HepG2 (cell line): Measurements from ENCODE around the gene BAHD1. TPM values are rescaled to one million over a fixed set of nuclear protein-coding genes. Genes with fewer than 3 reads are reported as not detected.

ENCODE experiments used
- CBFB ChIP-seq: sonication (generic); formaldehyde crosslinking; IDR thresholded peaks from 2 replicates; pipeline ENCODE4 v1.4.0; 2020; ENCODE audit warnings: missing genetic modification reagents
- DNMT3B ChIP-seq: conservative IDR thresholded peaks from 2 replicates; pipeline ENCODE4 v1.6.1; 2016; ENCODE audit warnings: missing biosample characterization, control low read depth
- GFI1 ChIP-seq: sonication (generic); formaldehyde crosslinking; IDR thresholded peaks from 2 replicates; pipeline ENCODE4 v1.5.0; 2020; ENCODE audit warnings: missing genetic modification reagents, mild to moderate bottlenecking, borderline replicate concordance
- HNF1B ChIP-seq: sonication (generic); formaldehyde crosslinking; IDR thresholded peaks from 2 replicates; pipeline ENCODE4 v1.5.1; 2020; ENCODE audit warnings: mild to moderate bottlenecking, moderate library complexity, missing genetic modification reagents
- HNRNPUL1 ChIP-seq: fragments of 200-400 bp; formaldehyde crosslinking; IDR thresholded peaks from 2 replicates; pipeline ENCODE4 v1.6.1; 2017; ENCODE audit warnings: low read depth, mild to moderate bottlenecking, low read length, moderate library complexity
- IKZF1 ChIP-seq: fragments of 450-650 bp; IDR thresholded peaks from 2 replicates; pipeline ENCODE4 v1.7.1; 2016
- MEIS1 ChIP-seq: sonication (generic); formaldehyde crosslinking; IDR thresholded peaks from 2 replicates; pipeline ENCODE4 v1.9.0; 2021; ENCODE audit warnings: mild to moderate bottlenecking, missing genetic modification reagents, moderate library complexity, borderline replicate concordance
- MNT ChIP-seq: fragments of 450-650 bp; IDR thresholded peaks from 2 replicates; pipeline ENCODE4 v1.6.1; 2016
- MXI1 ChIP-seq: IDR thresholded peaks from 3 replicates; pipeline ENCODE4 v1.6.1; 2012; ENCODE audit warnings: low read depth, low read length, inconsistent platforms, borderline replicate concordance
- NCOA5 ChIP-seq: sonication (generic); formaldehyde crosslinking; IDR thresholded peaks from 2 replicates; pipeline ENCODE4 v1.4.0; 2020; ENCODE audit warnings: missing genetic modification reagents
- NFE2L1 ChIP-seq: sonication (generic); formaldehyde crosslinking; IDR thresholded peaks from 2 replicates; pipeline ENCODE4 v1.4.0; 2020; ENCODE audit warnings: missing genetic modification reagents, mild to moderate bottlenecking, borderline replicate concordance
- NONO ChIP-seq, 2 experiments: fragments of 450-650 bp in 1 of 2; sonication (generic) in 1 of 2; formaldehyde crosslinking in 1 of 2; IDR thresholded peaks in 1 of 2; conservative IDR thresholded peaks in 1 of 2; 2 replicates each; pipeline versions ENCODE4 v1.6.1 to v1.8.0; 2017 to 2022; ENCODE audit warnings: mild to moderate bottlenecking in 1 of 2, missing genetic modification reagents in 1 of 2, moderate library complexity in 1 of 2
- NR3C1 ChIP-seq: sonication (generic); formaldehyde crosslinking; IDR thresholded peaks from 2 replicates; pipeline ENCODE4 v1.4.0; 2020; ENCODE audit warnings: missing genetic modification reagents
- POGK ChIP-seq: sonication (generic); formaldehyde crosslinking; conservative IDR thresholded peaks from 2 replicates; pipeline ENCODE4 v1.8.0; 2022; ENCODE audit warnings: mild to moderate bottlenecking, moderate library complexity, missing genetic modification reagents
- POLR2G ChIP-seq: fragments of 200-400 bp; formaldehyde crosslinking; IDR thresholded peaks from 2 replicates; pipeline ENCODE4 v1.6.1; 2018; ENCODE audit warnings: mild to moderate bottlenecking, low read depth, low read length, moderate library complexity
- REL ChIP-seq: sonication (generic); formaldehyde crosslinking; conservative IDR thresholded peaks from 2 replicates; pipeline ENCODE4 v1.8.0; 2022; ENCODE audit warnings: mild to moderate bottlenecking, missing genetic modification reagents, moderate library complexity
- SMC3 ChIP-seq: IDR thresholded peaks from 2 replicates; pipeline ENCODE4 v1.6.1; 2011; ENCODE audit warnings: low read length, improper control_type of control experiment
- STAG1 ChIP-seq: sonication (generic); formaldehyde crosslinking; IDR thresholded peaks from 2 replicates; pipeline ENCODE4 v1.4.0; 2020; ENCODE audit warnings: missing genetic modification reagents
- ZFP36 ChIP-seq: fragments of 150-350 bp; IDR thresholded peaks from 2 replicates; pipeline ENCODE4 v1.6.1; 2018; ENCODE audit warnings: borderline replicate concordance, low read length, low read depth; ENCODE audit not compliant: partially characterized antibody
- ZNF354B ChIP-seq: sonication (generic); formaldehyde crosslinking; IDR thresholded peaks from 2 replicates; pipeline ENCODE4 v1.8.0; 2022; ENCODE audit warnings: mild to moderate bottlenecking, missing genetic modification reagents
- ZNF430 ChIP-seq: sonication (generic); formaldehyde crosslinking; IDR thresholded peaks from 2 replicates; pipeline ENCODE4 v1.9.0; 2021; ENCODE audit warnings: mild to moderate bottlenecking, missing genetic modification reagents
- ZNF496 ChIP-seq: sonication (generic); formaldehyde crosslinking; IDR thresholded peaks from 2 replicates; pipeline ENCODE4 v1.8.1; 2023; ENCODE audit warnings: mild to moderate bottlenecking, moderate library complexity, missing genetic modification reagents; ENCODE audit not compliant: insufficient replicate concordance
- ZNF557 ChIP-seq: sonication (generic); formaldehyde crosslinking; IDR thresholded peaks from 2 replicates; pipeline ENCODE4 v1.4.0; 2020; ENCODE audit warnings: missing genetic modification reagents
- ZNF570 ChIP-seq: sonication (generic); formaldehyde crosslinking; IDR thresholded peaks from 2 replicates; pipeline ENCODE4 v1.4.0; 2020; ENCODE audit warnings: mild to moderate bottlenecking, missing genetic modification reagents, borderline replicate concordance
- ZNF674 ChIP-seq: sonication (generic); formaldehyde crosslinking; IDR thresholded peaks from 2 replicates; pipeline ENCODE4 v1.5.0; 2020; ENCODE audit warnings: low read depth, mild to moderate bottlenecking, missing genetic modification reagents
- ZNF83 ChIP-seq: sonication (generic); formaldehyde crosslinking; IDR thresholded peaks from 2 replicates; pipeline ENCODE4 v1.4.0; 2020; ENCODE audit warnings: missing genetic modification reagents, mild to moderate bottlenecking, borderline replicate concordance
- ZSCAN31 ChIP-seq: sonication (generic); formaldehyde crosslinking; IDR thresholded peaks from 2 replicates; pipeline ENCODE4 v1.5.0; 2020; ENCODE audit warnings: low read depth, mild to moderate bottlenecking, missing genetic modification reagents
- polyA plus RNA-seq, 8 experiments: library from polyadenylated mRNA; depleted of rRNA in 3 of 8; stranded (reverse) in 7 of 8; unstranded in 1 of 8; fragments of >200 nt; fragmentation: Illumina TruSeq in 4 of 8; extraction: Trizol in 4 of 8; gene quantifications; 2 replicates each; pipeline versions ENCODE4 v1.2.1 to v1.2.3, GENCODE V29; 2011 to 2016; ENCODE audit warnings: low read depth in 4 of 8, missing spikeins in 1 of 8, mixed read lengths in 1 of 8; ENCODE audit not compliant: insufficient read depth in 1 of 8
- total RNA-seq, 5 experiments: library from RNA; depleted of rRNA; stranded (reverse); fragments of >200 nt; fragmentation: Illumina TruSeq; extraction: Trizol; gene quantifications; 2 replicates each; pipeline ENCODE4 v1.2.3, GENCODE V29; 2016; ENCODE audit warnings: low read depth in 1 of 5

Gene BAHD1
- total and polyA plus RNA-seq, 2 of the 13 experiments (the other 11 are each of a cell fraction or from before 2014, with no cell fraction given), result 3.3 to 8.7 TPM

- TF ChIP-seq DNMT3B (no peak), NCOA5 (CRISPR knock-in tag) (0 out of 2 replicates have a peak, but pooled peaks have one; percentile 51), POGK (CRISPR knock-in tag) (peak; percentile 95), REL (CRISPR knock-in tag) (0 out of 2 replicates have a peak, but pooled peaks have one; percentile 75), ZNF570 (no peak), HNF1B (CRISPR knock-in tag) (peak; percentile 41; the same call in 1 of the 2 replicates), ZNF557 (CRISPR knock-in tag) (peak; percentile 66; the same call in 1 of the 2 replicates), STAG1 (CRISPR knock-in tag) (no peak), ZFP36 (no peak), ZNF430 (no peak), ZSCAN31 (CRISPR knock-in tag) (peak; percentile 22; the same call in 1 of the 2 replicates), ZNF496 (CRISPR knock-in tag) (no peak), NR3C1 (CRISPR knock-in tag) (no peak), GFI1 (no peak), MNT (no peak), CBFB (CRISPR knock-in tag) (peak; percentile 57; the same call in 1 of the 2 replicates), HNRNPUL1 (no peak), ZNF354B (CRISPR knock-in tag) (no peak), MEIS1 (CRISPR knock-in tag) (peak; percentile 81; the same call in 1 of the 2 replicates), ZNF674 (CRISPR knock-in tag) (0 out of 2 replicates have a peak, but pooled peaks have one; percentile 35), SMC3 (no peak), MXI1 (no peak), ZNF83 (CRISPR knock-in tag) (no peak), NONO (IDR thresholded peaks at IDR 0.05) (no peak), NONO (CRISPR knock-in tag; conservative IDR thresholded peaks at IDR 0.05) (peak; percentile 89), POLR2G (peak; percentile 54), NFE2L1 (CRISPR knock-in tag) (no peak), IKZF1 (no peak)
These were observed 70.8 kb downstream of the BAHD1 start (continued) for GRCh38 chr15:40511472-40512133.
